Left renal cortex interstitium (tissue), 4 donors: ENCODE data around the gene IRF7. TPM values are rescaled to one million over a fixed set of nuclear protein-coding genes. Genes with fewer than 3 reads are reported as not detected.

ENCODE experiments used
- DNase-seq, 4 donors: peaks; one replicate each; pipeline ENCODE4 v3.0.0-alpha.2; 2013; ENCODE audit warnings: low read depth in 4 of 4, low spot score in 2 of 4, missing footprints in 1 of 4
- polyA plus RNA-seq, 4 donors: library from polyadenylated mRNA; unstranded; fragments of 120-200 nt; gene quantifications; one replicate each; pipeline ENCODE4 v1.2.1, GENCODE V29; 2013; ENCODE audit not compliant: insufficient read length in 4 of 4

Gene IRF7
- polyA plus RNA-seq, 4 donors, result 5.4 to 15.4 (median 12.5) TPM

DNA sequence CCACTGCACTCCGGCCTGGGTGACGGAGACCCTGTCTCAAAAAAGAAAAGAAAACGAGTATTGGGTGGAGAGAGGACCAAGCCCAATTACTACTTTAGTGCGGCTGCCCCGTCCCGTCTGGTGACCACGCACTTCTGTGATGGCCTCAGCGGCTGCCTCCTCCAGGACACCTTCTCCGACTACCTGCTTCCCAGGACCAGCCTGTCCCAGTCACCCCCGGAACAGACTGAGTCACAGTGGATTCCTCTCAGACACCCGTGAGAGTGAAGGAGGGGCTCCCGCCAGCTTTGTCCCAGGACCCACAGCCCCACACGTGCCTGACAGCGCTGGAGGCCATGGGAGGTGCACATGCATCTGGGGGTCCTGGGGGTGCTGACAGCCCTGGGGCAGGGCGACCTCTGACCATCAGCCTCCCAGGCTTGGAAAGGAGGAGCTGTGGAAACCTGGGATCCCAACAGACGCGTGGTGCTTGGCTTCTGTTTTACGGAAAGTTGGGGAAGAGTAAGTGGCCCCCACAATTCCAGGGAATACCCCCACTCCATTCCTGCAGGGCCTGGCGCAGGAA is 26.1 kb upstream of the IRF7 start:
- no peak for DNase-seq

DNA sequence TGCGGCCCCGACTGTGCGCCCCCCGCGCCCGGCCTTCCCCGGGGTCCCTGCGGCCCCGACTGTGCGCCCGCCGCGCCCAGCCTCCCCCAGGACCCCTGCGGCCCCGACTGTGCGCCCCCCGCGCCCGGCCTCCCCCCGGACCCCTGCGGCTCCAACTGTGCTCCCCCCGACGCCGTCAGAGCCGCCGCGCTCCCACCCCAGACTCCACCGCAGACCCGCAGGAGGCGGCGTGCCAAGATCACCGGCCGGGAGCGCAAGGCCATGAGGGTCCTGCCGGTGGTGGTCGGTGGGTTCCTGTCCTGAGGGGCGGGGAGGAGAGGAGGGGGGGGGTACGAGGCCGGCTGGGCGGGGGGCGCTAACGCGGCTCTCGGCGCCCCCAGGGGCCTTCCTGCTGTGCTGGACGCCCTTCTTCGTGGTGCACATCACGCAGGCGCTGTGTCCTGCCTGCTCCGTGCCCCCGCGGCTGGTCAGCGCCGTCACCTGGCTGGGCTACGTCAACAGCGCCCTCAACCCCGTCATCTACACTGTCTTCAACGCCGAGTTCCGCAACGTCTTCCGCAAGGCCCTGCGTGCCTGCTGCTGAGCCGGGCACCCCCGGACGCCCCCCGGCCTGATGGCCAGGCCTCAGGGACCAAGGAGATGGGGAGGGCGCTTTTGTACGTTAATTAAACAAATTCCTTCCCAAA is 24.4 kb upstream of the IRF7 start:
- DNase-seq, result no peak

DNA sequence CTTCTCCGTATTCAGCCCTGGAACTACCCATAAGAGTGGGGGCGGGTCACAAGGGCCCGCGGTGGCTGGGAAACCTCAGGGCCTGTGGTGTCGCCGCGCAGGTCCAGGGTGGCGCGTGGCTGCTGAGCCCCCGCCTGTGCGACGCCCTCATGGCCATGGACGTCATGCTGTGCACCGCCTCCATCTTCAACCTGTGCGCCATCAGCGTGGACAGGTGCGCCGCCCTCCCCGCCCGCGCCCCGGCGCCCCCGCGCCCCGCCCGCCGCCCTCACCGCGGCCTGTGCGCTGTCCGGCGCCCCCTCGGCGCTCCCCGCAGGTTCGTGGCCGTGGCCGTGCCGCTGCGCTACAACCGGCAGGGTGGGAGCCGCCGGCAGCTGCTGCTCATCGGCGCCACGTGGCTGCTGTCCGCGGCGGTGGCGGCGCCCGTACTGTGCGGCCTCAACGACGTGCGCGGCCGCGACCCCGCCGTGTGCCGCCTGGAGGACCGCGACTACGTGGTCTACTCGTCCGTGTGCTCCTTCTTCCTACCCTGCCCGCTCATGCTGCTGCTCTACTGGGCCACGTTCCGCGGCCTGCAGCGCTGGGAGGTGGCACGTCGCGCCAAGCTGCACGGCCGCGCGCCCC is 23.7 kb upstream of the IRF7 start:
- no peak for DNase-seq

DNA sequence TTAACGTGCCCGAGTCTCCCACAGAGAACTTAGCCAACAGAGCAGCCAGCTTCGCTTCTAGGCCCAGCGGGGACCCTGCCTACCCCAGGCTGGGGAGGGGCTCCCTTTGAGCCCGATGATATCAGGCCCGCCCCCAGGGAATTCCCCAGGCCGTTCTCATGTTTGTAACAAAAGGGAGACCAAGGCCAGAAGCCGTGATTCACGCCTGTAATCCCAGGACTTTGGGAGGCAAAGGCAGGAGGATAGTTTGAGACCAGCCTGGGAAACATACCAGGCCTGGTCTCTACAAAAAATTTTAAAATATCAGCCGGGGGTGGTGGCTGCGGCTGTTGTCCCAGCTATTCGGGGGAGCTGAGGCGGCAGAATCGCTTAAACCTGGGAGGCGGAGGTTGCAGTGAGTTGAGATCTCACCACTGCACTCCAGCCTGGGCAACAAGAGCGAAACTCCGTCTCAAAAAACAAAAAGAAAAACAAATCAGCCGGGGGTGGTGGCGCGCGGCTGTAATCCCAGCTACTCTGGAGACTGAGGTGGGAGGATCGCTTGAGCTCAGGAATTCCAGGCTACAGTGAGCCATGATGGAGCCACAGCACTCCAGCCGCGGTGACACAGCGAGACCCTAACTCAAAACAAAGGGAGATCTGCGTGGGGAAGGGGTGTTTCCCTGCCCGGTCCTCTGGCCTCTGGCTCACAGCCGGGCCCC is 23.0 kb upstream of the IRF7 start:
- DNase-seq, result no peak

DNA sequence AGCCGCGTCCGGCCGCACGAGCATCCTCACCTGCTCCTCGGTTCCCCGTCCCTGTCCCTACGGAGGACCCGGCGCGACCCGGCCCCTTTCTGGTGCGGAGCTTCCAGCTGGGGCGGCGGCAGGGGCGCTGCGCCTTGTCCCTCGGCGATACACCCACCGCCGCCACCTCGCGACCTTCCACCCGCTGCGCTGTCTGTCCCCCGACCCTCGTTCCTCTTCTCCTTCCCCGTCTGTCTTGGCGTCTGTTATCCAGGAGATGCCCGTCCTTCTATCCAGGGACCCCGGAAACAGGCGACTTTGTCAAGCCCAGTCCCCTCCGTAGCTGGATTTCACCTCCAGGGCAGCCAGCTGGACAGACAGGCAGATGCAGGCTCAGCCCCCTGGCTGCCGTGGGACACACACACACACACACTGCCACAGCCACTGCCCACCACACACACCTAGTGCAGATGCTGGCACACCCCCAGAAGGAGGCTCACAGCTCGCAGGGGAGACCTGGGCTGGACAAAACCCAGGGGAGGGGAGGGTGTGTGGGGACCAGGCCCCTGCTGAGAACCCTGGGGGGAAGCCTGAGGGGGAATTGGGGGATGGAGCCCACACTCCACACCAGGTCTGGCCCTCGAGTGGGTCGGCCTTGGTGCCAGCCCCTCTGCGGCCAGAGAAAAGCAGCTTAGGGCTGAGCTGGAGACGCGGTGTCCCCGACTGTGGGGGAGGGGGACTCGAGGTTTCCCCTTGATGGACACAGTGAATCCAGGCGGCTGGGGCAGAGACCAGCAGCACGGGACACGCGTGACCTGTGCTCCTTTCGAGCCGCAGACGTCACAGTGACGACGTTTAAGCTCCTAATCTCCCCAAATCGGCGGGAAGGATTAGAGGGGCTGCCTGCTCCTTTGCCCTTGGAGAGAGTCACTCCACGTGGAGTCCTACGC is 22.1 kb upstream of the IRF7 start:
- no peak for DNase-seq

DNA sequence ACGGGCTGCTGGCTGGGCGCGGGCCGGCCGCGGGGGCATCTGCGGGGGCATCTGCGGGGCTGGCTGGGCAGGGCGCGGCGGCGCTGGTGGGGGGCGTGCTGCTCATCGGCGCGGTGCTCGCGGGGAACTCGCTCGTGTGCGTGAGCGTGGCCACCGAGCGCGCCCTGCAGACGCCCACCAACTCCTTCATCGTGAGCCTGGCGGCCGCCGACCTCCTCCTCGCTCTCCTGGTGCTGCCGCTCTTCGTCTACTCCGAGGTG is 21.5 kb upstream of the IRF7 start:
- DNase-seq, result no peak

DNA sequence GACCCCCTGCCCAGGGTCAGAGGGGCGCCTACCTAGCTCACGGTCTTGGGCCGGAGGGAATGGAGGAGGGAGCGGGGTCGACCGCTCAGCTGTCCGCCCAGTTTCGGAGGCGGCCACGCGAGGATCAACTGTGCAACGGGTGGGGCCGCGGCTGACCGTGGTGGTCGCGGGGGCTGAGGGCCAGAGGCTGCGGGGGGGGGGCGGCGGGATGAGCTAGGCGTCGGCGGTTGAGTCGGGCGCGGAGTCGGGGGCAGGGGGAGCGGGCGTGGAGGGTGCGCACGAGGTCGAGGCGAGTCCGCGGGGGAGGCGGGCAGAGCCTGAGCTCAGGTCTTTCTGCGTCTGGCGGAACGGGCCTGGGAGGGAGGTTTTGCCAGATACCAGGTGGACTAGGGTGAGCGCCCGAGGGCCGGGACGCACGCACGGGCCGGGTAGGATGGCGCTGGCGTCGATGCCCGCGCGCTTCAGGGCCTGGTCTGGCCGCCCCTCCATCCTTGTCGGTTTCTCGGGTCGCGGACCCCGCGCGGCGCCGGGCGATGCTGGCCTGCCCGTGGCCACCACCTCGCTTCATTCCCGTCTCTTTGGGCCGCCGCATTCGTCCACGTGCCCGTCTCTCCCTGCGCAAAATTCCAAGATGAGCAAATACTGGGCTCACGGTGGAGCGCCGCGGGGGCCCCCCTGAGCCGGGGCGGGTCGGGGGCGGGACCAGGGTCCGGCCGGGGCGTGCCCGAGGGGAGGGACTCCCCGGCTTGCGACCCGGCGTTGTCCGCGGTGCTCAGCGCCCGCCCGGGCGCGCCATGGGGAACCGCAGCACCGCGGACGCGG is 21.0 kb upstream of the IRF7 start, which contains the start of gene DRD4:
Gene DRD4 (plus strand): TSS at position 759 of the 822 bp plus-strand sequence. CDS start 36 bp downstream, at position 795.
- no peak for DNase-seq

DNA sequence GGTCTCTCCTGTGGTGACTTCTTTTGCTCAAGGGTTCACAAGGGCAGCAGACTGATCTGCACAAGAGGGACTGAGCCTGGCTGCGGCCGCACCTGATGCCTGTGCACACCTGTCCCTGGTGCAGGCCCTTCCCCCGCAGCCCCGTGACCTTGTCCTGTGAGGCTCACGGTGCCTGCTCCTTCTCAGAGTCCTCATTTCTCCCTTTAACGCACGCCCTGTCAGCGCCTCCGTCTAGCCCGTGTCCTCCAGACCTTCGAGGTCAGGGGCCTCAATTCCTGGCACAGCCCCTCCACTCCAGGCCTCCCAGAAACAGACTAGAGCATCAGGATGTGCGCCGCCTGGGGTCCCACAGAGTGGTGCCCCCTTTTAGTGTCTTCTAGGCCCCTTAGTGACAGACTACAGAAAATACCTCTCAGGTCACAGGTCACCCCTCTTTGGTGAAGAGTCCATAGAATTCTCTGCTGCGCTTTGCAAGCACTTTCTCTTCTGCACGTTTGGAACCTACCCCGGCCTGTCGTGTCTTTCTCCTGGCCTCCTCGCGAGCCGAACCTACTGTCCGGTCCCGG is 20.3 kb upstream of the IRF7 start:
- no peak for DNase-seq

DNA sequence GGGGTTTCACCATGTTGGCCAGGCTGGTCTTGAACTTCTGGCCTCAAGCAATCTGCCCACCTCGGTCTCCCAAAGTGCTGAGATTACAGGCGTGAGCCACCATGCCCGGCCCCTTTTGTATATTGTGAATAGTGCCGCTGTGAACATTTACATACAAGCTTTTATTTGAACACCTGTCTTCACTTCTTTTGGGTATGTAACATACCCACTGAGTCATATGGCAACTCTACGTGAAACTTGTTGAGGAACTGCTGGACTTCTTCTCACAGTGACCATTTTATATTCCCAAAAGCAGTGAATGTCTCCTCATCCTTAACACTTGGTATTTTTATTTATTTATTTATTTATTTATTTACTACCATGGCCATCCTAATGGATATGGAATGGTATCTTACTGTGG is 15.1 kb upstream of the IRF7 start:
- no peak for DNase-seq

DNA sequence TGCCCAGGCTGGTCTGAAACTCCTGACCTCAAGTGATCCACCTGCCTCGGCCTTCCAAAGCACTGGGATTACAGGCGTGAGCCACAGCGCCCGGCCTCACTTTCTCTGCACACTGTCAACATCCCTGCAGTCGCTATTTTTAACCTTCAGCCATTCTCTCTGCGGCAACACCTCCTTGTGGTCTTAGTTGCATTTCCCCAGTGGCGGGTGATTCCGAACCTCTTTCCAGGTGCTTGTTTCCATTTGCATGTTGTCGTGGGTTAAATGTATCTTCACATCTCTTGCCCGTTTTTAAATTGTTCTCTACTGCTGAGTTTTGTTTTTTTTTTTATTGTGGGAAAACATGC is 13.5 kb upstream of the IRF7 start:
- no peak for DNase-seq

DNA sequence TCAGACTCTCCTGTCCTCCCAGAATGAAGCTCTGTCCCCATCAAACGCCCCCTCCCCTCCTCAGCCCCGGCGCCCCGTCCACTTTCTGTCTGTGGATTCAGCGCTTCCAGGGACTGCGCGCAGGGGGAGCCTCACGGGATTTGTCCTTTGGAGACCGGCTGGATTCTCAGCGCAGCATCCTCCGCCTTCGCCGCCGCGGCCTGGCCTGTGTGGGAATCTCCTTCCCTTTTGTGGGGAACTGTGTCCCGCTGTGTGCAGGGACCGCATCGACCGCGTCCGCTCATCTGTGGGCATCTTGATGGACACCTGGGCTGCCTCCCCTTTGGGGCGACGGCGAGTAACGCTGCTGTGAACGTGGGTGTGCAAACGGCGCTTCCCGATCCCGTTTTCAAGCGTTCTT is 12.3 kb upstream of the IRF7 start:
- DNase-seq, result no peak

DNA sequence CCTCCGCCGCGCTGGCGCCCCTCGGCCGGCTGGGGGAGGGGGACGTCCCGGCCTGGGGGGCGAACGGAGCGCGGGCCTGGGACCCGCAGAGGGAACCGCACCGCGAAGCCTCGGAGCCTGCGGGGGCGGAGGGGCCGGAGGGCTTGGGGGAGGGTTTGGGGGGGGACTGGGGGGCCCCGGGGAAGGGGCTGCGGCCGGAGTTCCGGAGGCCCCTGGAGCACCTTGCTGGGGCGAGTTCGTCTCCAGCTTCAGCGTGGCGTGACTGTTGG is 11.5 kb upstream of the IRF7 start:
- DNase-seq, result no peak

DNA sequence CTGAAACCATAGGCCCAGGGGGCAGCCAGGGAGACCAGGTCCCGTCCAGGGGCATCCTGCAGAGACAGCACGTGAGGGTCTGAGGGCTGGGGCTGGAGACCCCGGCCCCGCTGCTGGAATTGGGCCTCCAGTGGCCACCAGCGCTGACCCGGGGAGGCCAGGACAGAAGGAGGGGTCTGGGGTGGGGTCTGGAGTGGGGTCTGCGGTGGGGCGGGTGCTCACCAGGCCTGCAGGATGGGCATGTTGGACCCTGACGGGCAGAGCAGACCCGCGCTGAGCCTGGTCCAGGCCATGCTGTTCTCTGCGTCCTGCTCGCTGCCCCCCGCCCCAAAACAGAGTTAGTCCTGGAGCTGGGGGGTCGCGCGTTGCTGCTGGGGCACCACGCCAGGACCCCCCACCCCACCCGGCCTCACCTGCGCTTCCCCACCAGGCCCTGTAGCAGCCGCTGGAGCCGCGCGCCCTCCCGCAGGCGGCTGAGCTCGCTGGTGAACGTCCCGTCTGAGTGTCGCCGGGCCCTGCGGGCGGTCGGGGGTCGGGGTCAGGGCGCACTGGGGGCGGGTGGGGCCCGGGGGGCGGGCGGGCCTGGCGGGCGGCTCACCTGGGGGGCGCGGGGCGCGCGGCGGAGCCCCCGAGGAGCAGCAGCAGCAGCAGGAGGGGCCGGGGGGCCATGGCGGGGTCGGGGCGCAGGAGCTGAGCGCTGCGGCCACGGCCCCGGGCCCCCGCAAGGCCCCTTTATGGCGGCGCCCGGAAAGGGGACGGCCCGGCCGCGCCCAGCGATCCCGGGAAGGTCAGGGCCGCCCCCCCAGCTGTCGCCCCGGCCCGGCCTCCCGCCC is 10.9 kb upstream of the IRF7 start, which contains the start of gene SCT:
Gene SCT (minus strand): TSS at position 707 of the 833 bp plus-strand sequence. CDS start 38 bp downstream, at position 669.
- no peak for DNase-seq

DNA sequence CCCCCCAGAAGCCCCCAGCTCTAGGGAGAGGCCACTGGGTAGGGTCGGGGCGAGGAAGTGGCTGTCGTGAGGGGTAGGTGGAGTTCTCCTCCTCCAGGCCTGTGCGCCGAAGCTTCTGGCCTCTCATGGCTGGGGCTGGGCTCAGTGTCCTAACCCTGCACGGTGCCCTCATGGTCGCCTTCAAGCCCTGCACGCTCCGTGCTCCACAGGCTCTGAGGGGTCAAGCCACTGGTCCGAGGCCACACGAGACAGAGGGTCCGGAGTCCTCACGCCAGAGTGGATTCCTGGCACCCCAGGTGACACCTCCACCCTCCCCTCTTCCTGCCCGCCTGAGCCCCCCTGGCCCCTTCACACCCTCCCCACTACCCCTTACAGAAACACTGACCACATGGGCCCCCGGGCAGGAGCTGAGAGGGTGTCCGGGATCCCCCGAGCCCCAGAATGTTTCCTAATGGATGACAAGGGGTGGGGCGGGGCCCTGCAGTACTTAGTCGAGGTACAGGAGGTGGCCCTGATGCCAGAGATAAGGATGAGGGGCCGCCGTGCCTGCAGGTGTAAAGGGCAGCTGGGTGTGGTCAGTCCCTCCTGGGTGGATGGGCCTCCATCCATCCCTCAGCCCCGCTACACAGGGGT is 10.0 kb upstream of the IRF7 start:
- DNase-seq, result no peak

DNA sequence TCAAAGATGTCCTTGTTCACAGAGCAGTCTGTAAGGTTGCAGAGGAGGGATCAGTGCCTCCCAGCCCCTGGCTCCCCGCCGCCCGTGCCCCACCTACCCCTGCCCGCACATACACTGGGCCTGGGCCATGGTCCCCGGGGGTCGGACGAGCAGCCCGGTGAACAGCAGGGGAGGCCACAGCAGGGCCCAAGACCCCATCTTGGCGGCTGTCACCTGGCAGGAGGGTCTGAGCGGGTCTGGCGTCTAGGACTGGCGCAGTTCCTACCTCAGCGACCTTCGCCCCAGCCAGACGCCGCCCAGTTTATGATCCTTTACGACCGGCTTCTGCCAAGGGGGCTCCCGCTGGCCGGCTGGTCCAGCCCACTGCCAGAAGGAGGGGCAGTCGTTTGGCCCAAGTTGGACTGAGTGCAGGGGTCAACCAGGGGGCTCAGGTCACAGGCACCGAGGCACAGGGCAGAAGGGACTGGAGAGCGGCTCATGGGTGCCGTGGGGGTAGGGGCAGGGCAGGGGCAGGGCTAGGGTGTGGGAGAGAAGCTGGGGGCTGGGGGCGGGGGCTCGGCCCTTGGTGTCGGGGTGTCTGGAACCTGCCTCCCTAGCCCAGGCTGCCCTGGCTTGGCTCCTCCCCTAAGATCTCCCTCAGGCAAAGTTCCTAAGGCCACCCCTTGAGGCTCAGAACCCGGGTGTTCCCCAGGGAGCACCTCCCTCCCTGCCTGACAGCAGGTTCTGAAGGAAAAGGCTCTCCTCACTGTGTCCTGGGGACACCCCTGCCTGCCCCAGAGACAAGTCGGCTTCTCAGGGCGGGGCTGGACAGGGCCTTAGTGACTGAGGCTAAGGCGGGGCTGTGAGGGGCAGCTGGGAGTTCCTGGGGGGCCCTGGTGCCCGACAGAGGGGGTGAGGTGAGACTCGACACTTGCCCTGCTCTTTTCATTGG is 9.2 kb upstream of the IRF7 start, which contains the start of gene CDHR5:
Gene CDHR5 (minus strand): TSS at position 251 of the 931 bp plus-strand sequence. CDS start 53 bp downstream, at position 198.
- no peak for DNase-seq

DNA sequence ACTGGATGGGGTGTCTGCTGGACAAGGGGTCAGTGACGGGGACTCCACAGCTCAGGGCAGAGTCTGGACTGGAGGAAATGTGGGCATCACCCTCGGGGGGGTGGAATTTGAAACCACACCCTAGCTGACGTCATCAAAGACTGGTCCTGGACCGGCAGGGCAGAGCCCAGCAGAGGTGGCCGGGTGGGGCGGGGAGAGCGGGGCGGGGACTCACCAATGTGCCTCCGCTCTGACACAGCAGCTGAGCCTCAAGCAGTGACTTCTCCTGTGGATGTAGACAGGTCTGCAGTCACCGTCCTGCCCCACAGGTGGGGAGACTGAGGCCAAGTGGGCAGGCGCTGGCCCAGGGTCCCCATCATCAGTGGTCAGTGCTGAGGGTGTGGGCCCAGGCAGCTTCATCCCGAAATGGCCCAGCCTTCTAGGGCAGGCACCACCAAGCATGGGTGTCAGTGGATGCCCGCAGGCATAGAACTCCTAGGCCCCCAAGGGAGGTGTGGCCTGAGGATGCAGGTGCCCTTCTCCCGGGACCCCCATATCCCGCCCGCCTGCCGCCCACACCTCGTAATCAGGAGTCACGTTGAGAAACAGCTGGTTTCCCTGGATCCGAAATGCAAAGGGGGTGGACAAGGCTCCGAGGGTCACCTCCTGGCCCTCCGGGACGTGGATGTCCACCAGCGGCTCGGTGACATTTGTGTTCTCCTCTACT is 8.4 kb upstream of the IRF7 start:
- DNase-seq, result no peak
